MM.1S (cell line): ENCODE results near the gene OR1L8.

Experiments used
- CTCF ChIP-seq: fragments of 300-600 bp; sonication (generic); IDR thresholded peaks from 2 replicates; pipeline ENCODE4 v1.5.1; 2016; ENCODE audit warnings: antibody characterized with exemption, low read length, mixed read lengths
- EZH2 ChIP-seq: fragments of 300-600 bp; sonication (generic); optimal IDR thresholded peaks from 2 replicates; pipeline ENCODE3; 2017; ENCODE audit warnings: low read depth, mild to moderate bottlenecking, antibody characterized with exemption, low read length, mixed read lengths
- EZH2phosphoT487 ChIP-seq: fragments of 300-600 bp; sonication (generic); IDR thresholded peaks from 2 replicates; pipeline ENCODE4 v1.6.1; 2018; ENCODE audit warnings: antibody characterized with exemption, low read length

DNA sequence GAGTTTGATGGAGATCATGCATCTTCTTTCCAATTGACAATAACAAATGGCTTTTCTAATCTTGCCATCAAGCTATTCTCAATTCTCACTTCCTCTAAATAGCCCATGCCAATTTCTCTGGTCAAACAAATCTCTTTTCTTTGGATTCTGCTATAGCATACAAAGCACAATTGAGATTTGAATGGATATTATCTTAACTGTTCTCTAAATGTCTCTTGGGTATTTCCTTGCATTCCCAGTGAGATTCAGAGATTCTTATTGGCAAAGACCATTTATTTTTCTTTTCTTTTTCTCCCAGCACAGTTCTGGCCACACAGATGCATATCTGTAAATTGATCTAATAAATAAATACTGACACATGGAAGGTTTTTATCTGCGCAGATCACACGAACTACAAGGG is 30.4 kb downstream of the OR1L8 start, which contains the start of gene OR1N2:
- TF ChIP-seq CTCF, result no peak
- no peak for TF ChIP-seq EZH2phosphoT487
- TF ChIP-seq EZH2, result no peak
